GF-D8 (cell line): ENCODE results near the gene UBE2L6.

Experiments used
- DNase-seq: peaks from one replicate; lab custom pipeline; 2025; lab: John Stamatoyannopoulos, UW

The UBE2L6 gene

GRCh38 chr11:57530215-57530595, 37.3 kb downstream of the UBE2L6 start:
- DNase-seq: no peak

- no peak for DNase-seq
These were observed 38.5 kb downstream of the UBE2L6 start for GRCh38 chr11:57529012-57529411.

- no peak for DNase-seq
These were observed 40.3 kb downstream of the UBE2L6 start for GRCh38 chr11:57527056-57527631.

- no peak for DNase-seq
These were observed 44.1 kb downstream of the UBE2L6 start for GRCh38 chr11:57523419-57523818.

- DNase-seq: no peak
These were observed 46.4 kb downstream of the UBE2L6 start for GRCh38 chr11:57521116-57521515.

- DNase-seq: no peak
These were observed 51.4 kb downstream of the UBE2L6 start for GRCh38 chr11:57516061-57516443.

- peak; percentile 32 for DNase-seq
These were observed 52.0 kb downstream of the UBE2L6 start, which contains the start of gene SLC43A1 for GRCh38 chr11:57515332-57516060. SLC43A1 (minus strand) TSS chr11:57515702; CDS start chr11:57514111, 1,591 bp downstream.

- peak; percentile 46 for DNase-seq
These were observed 52.7 kb downstream of the UBE2L6 start for GRCh38 chr11:57514538-57515331.

- DNase-seq: no peak
These were observed 53.4 kb downstream of the UBE2L6 start for GRCh38 chr11:57513911-57514537.

- peak; percentile 13 for DNase-seq
These were observed 54.0 kb downstream of the UBE2L6 start for GRCh38 chr11:57513452-57513795.

- DNase-seq: no peak
These were observed 54.6 kb downstream of the UBE2L6 start for GRCh38 chr11:57512646-57513451.

GRCh38 chr11:57511741-57512430, 55.6 kb downstream of the UBE2L6 start:
- peak; percentile 32 for DNase-seq

- DNase-seq: no peak
These were observed 58.9 kb downstream of the UBE2L6 start for GRCh38 chr11:57508341-57509170.

- no peak for DNase-seq
These were observed 61.0 kb downstream of the UBE2L6 start for GRCh38 chr11:57506522-57506921.

GRCh38 chr11:57504511-57504910, 63.0 kb downstream of the UBE2L6 start:
- no peak for DNase-seq

- DNase-seq: no peak
These were observed 64.6 kb downstream of the UBE2L6 start for GRCh38 chr11:57502870-57503269.

- DNase-seq: no peak
These were observed 65.1 kb downstream of the UBE2L6 start for GRCh38 chr11:57502376-57502775.

GRCh38 chr11:57501953-57502352, 65.5 kb downstream of the UBE2L6 start:
- DNase-seq: no peak
